ENCODE results near the gene FAN1. TPM values are rescaled to one million over a fixed set of nuclear protein-coding genes. Genes with fewer than 3 reads are reported as not detected.

FAN1 gene
- total RNA-seq, 2 donors from 2014 or later: 23.8 to 26.1 TPM

GRCh38 chr15:30953183-30953582 lies 49.5 kb downstream of the FAN1 start:
- H3K27me3 Mint-ChIP-seq (ENCODE audit: low read depth): no peaks in the 10 kb centered on the region
- ATAC-seq (replicated peaks in 1 of 2) (no peak), DNase-seq (no peak)
- H3K4me3 Mint-ChIP-seq: no peak overlapping the region
- peaks cover 9 to 44% of the 10 kb centered on the region in 2 donors for H3K36me3 Mint-ChIP-seq (ENCODE audit: insufficient read depth in 2 of 2)
- peaks cover 18% of the 10 kb centered on the region for H3K4me1 Mint-ChIP-seq (ENCODE audit: low read depth)
- no peak overlapping the region for H3K27ac Mint-ChIP-seq
- no peaks in the 10 kb centered on the region for H3K9me3 Mint-ChIP-seq

GRCh38 chr15:30953731-30954378 lies 50.1 kb downstream of the FAN1 start:
- H3K9me3 Mint-ChIP-seq: no peaks in the 10 kb centered on the region
- no peak overlapping the region for H3K4me3 Mint-ChIP-seq
- no peaks in the 10 kb centered on the region for H3K27me3 Mint-ChIP-seq (ENCODE audit: low read depth)
- peaks cover 18% of the 10 kb centered on the region for H3K4me1 Mint-ChIP-seq (ENCODE audit: low read depth)
- no peak overlapping the region for H3K27ac Mint-ChIP-seq
- ATAC-seq (replicated peaks in 1 of 2): peak; percentile 51 to 80
- DNase-seq: peak; percentile 19 to 24
- H3K36me3 Mint-ChIP-seq (ENCODE audit: insufficient read depth in 2 of 2): peaks cover 9 to 43% of the 10 kb centered on the region in 2 donors

DNA sequence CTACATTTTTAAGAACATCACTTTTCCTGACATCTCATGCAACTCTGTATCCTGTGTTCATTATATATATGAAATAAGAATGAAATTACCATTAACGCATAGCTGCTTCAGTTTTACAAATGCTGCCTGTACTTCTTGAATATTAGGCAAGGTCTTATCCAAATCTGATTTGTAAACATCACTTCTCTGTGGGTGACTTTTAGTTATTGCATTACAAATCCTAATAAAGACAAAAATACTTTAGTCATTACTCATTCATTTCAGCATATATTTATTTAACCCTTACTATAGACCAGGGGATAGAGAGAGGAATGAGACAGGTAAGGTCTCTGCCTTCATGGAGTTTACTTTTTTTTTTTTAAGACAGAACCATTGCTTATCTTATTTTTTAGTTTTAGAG lies 51.0 kb downstream of the FAN1 start:
- DNase-seq (no peak), ATAC-seq (replicated peaks in 1 of 2) (no peak)
- Mint-ChIP-seq H3K27me3 (ENCODE audit: low read depth) (no peaks in the 10 kb centered on the region), H3K4me3 (no peak overlapping the region), H3K36me3 (ENCODE audit: insufficient read depth in 2 of 2) (peaks cover 7 to 36% of the 10 kb centered on the region in 2 donors), H3K9me3 (no peaks in the 10 kb centered on the region), H3K27ac (no peak overlapping the region), H3K4me1 (ENCODE audit: low read depth) (peaks cover 18% of the 10 kb centered on the region)

DNA sequence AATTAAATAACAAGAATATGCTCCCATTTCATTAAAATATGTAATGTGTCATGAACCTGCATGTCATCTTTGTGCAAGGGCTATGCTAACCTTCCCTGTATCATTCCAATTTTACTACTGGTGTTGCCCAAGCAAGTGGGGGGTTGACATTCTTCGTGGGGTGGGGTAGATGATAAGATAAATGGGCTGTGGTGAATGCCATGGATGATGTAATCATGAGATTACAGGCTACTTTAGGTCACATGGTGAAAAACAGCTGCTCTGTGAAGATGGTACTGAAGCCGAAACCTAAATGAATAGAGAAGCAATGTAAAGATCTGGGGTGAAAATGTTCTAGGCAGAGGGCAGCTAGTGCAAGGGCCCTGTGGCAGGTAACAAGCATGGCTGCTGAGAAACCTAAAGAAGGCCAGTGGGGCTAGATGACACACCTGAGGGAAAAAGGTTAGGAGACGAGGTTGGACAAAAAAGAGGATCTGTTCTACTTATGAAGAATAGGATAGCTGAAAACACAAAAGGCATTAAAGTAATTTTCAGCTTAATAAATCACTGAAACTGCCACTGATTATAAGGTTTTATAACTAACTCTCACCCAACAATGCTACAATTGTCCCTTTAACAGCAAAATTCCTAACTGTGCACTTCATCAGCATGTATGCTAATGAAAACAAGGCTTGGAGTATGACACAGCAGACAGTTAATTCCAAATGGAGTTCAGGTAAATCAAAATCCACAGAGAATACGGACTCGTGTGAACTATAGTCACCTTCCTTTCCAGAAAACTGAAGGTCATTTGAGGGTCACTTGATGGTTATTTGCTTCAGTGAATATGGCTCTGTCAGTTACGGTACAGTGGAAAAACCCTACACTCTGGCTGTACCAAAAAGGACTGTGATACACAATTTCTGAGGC lies 52.8 kb downstream of the FAN1 start:
- Mint-ChIP-seq H3K27ac (peak overlapping the region; percentile 2), H3K36me3 (ENCODE audit: insufficient read depth in 2 of 2) (peaks cover 5 to 34% of the 10 kb centered on the region in 2 donors), H3K9me3 (no peaks in the 10 kb centered on the region), H3K4me3 (no peak overlapping the region), H3K27me3 (ENCODE audit: low read depth) (no peaks in the 10 kb centered on the region), H3K4me1 (ENCODE audit: low read depth) (peaks cover 18% of the 10 kb centered on the region)
- DNase-seq (no peak), ATAC-seq (replicated peaks in 1 of 2) (no peak)

- ATAC-seq (replicated peaks in 1 of 2): peak in 1 of 2 donors; percentile 39
- Mint-ChIP-seq H3K36me3 (ENCODE audit: insufficient read depth in 2 of 2) (peaks cover 2 to 21% of the 10 kb centered on the region in 2 donors), H3K27ac (no peak overlapping the region), H3K4me1 (ENCODE audit: low read depth) (peaks cover 24% of the 10 kb centered on the region), H3K4me3 (no peak overlapping the region), H3K9me3 (no peaks in the 10 kb centered on the region), H3K27me3 (ENCODE audit: low read depth) (no peaks in the 10 kb centered on the region)
- no peak for DNase-seq
These were observed 54.5 kb downstream of the FAN1 start for GRCh38 chr15:30958219-30958618.

- Mint-ChIP-seq H3K36me3 (ENCODE audit: insufficient read depth in 2 of 2) (peaks cover 0 to 14% of the 10 kb centered on the region in 2 donors), H3K4me1 (ENCODE audit: low read depth) (peaks cover 14% of the 10 kb centered on the region), H3K27ac (no peak overlapping the region), H3K4me3 (no peak overlapping the region), H3K9me3 (no peaks in the 10 kb centered on the region), H3K27me3 (ENCODE audit: low read depth) (no peaks in the 10 kb centered on the region)
- no peak for ATAC-seq (replicated peaks in 1 of 2)
- DNase-seq: no peak
These were observed 58.4 kb downstream of the FAN1 start for GRCh38 chr15:30962079-30962478.

DNA sequence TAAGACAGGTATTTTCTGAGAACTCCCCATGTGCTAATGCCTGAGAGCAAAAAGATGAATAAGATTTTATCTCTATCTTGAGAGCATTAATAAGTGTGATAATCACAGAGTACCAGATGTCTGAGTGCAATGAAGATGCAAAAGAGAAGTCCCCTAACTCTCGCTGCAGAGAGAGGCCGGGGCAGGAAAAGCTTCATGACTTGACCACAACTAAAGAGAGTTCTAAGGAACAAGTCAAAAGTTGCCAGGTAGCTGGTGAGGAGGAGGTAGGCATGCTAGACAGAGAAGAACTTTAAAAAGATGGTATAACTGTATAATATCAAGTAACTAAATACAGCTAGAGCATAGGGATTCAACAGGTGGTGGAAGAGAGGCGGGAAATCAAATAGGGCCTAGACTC lies 58.9 kb downstream of the FAN1 start:
- no peak overlapping the region for H3K4me3 Mint-ChIP-seq
- DNase-seq (no peak), ATAC-seq (replicated peaks in 1 of 2) (no peak)
- H3K27ac Mint-ChIP-seq: no peak overlapping the region
- H3K27me3 Mint-ChIP-seq (ENCODE audit: low read depth): no peaks in the 10 kb centered on the region
- peaks cover 14% of the 10 kb centered on the region for H3K4me1 Mint-ChIP-seq (ENCODE audit: low read depth)
- H3K36me3 Mint-ChIP-seq (ENCODE audit: insufficient read depth in 2 of 2): peaks cover 0 to 12% of the 10 kb centered on the region in 2 donors
- H3K9me3 Mint-ChIP-seq: no peaks in the 10 kb centered on the region

- H3K36me3 Mint-ChIP-seq (ENCODE audit: insufficient read depth in 2 of 2): peaks cover 0 to 7% of the 10 kb centered on the region in 2 donors
- no peak for ATAC-seq (replicated peaks in 1 of 2)
- H3K4me1 Mint-ChIP-seq (ENCODE audit: low read depth): peaks cover 14% of the 10 kb centered on the region
These were observed 60.0 kb downstream of the FAN1 start for GRCh38 chr15:30963681-30964080.

DNA sequence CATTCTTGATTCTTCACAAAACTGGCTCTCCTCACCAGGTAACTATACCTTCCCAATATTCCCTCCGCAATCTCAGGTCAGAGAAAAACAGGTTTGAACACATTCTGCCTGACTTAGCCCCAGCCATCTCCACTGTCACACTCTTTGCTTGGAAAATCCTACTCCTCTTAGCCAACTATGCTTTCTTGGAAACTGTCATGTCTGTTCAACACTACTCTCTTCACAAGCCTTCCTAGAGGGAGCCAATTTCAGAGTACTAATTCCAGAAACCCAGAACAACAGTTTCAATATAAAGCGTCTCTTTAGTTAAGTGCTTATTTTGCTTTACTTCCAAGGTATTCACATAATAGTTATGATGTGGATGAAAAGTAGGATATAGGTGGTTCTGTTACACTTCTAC lies 66.0 kb downstream of the FAN1 start:
- DNase-seq: no peak
- Mint-ChIP-seq H3K4me3 (no peak overlapping the region), H3K27me3 (ENCODE audit: low read depth) (no peaks in the 10 kb centered on the region), H3K27ac (no peak overlapping the region), H3K4me1 (ENCODE audit: low read depth) (peaks cover 21% of the 10 kb centered on the region), H3K36me3 (ENCODE audit: insufficient read depth in 2 of 2) (peaks cover 4 to 11% of the 10 kb centered on the region in 2 donors), H3K9me3 (no peaks in the 10 kb centered on the region)
- ATAC-seq (replicated peaks in 1 of 2): no peak

More at GRCh38 chr15:30963681-30964080, 60.0 kb downstream of the FAN1 start:
- no peak for DNase-seq
- Mint-ChIP-seq H3K27ac (no peak overlapping the region), H3K9me3 (no peaks in the 10 kb centered on the region), H3K27me3 (ENCODE audit: low read depth) (no peaks in the 10 kb centered on the region), H3K4me3 (no peak overlapping the region)

- H3K9me3 Mint-ChIP-seq: no peaks in the 10 kb centered on the region
- peaks cover 19% of the 10 kb centered on the region for H3K4me1 Mint-ChIP-seq (ENCODE audit: low read depth)
- H3K27ac Mint-ChIP-seq: no peak overlapping the region
- H3K27me3 Mint-ChIP-seq (ENCODE audit: low read depth): no peaks in the 10 kb centered on the region
- DNase-seq: no peak
- H3K4me3 Mint-ChIP-seq: no peak overlapping the region
- ATAC-seq (replicated peaks in 1 of 2): no peak
- H3K36me3 Mint-ChIP-seq (ENCODE audit: insufficient read depth in 2 of 2): peaks cover 4 to 11% of the 10 kb centered on the region in 2 donors
These were observed 69.7 kb downstream of the FAN1 start for GRCh38 chr15:30973379-30973778.

GRCh38 chr15:30974112-30974511 lies 70.4 kb downstream of the FAN1 start:
- no peak for DNase-seq
- no peaks in the 10 kb centered on the region for H3K27me3 Mint-ChIP-seq (ENCODE audit: low read depth)
- peaks cover 4 to 14% of the 10 kb centered on the region in 2 donors for H3K36me3 Mint-ChIP-seq (ENCODE audit: insufficient read depth in 2 of 2)
- no peak for ATAC-seq (replicated peaks in 1 of 2)
- no peak overlapping the region for H3K27ac Mint-ChIP-seq
- H3K4me3 Mint-ChIP-seq: no peak overlapping the region
- peaks cover 23% of the 10 kb centered on the region for H3K4me1 Mint-ChIP-seq (ENCODE audit: low read depth)
- H3K9me3 Mint-ChIP-seq: no peaks in the 10 kb centered on the region

DNA sequence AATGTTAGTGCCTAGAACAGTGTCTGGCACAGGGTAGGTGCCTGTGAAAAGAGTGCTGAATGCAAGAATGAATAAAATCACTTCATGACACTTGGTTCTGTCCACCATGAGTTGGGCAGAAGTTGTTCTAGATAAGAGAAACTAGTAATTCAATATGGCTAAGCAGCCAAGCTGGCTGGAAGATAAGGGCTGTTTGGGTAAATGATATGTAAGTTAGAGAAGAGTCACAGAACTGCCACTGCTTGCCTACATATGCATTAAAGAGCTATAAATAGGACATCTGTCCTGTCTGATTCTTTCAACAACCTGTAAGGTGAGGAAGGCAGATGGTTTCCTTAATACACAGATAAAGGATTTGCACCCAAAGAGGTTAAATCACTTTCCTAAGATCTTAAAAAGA lies 74.6 kb downstream of the FAN1 start:
- no peaks in the 10 kb centered on the region for H3K9me3 Mint-ChIP-seq
- H3K4me1 Mint-ChIP-seq (ENCODE audit: low read depth): peaks cover 19% of the 10 kb centered on the region
- H3K27me3 Mint-ChIP-seq (ENCODE audit: low read depth): no peaks in the 10 kb centered on the region
- ATAC-seq (replicated peaks in 1 of 2) (no peak), DNase-seq (no peak)
- peaks cover 0 to 15% of the 10 kb centered on the region in 2 donors for H3K36me3 Mint-ChIP-seq (ENCODE audit: insufficient read depth in 2 of 2)
- no peak overlapping the region for H3K4me3 Mint-ChIP-seq
- H3K27ac Mint-ChIP-seq: no peak overlapping the region

- no peaks in the 10 kb centered on the region for H3K27me3 Mint-ChIP-seq (ENCODE audit: low read depth)
- DNase-seq (no peak), ATAC-seq (replicated peaks in 1 of 2) (no peak)
- H3K36me3 Mint-ChIP-seq (ENCODE audit: insufficient read depth in 2 of 2): peaks cover 0 to 13% of the 10 kb centered on the region in 2 donors
- no peak overlapping the region for H3K4me3 Mint-ChIP-seq
- H3K4me1 Mint-ChIP-seq (ENCODE audit: low read depth): peaks cover 29% of the 10 kb centered on the region
- H3K9me3 Mint-ChIP-seq: no peaks in the 10 kb centered on the region
- H3K27ac Mint-ChIP-seq: no peak overlapping the region
These were observed 75.7 kb downstream of the FAN1 start for GRCh38 chr15:30979457-30979856.
